ENCODE results near the gene BPIFA3.

DNA sequence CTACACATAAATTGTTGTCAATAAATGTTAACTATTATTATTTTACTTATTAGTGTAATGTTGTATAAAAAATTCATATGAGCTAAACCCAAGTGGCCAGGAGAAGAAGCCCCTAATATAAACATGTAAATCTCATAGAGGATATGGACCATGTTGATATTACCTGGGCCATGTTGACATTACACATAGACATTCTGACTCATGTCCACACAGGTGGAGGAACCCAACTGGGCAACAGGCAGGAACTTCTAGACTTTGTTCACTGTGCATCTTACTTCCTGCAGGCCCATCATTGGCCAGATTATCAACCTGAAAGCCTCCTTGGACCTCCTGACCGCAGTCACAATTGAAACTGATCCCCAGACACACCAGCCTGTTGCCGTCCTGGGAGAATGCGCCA, 42.0 kb upstream of the BPIFA3 start:
- TF ChIP-seq EZH2 (IDR thresholded peaks at IDR 0.05): no peak
- no peak for TF ChIP-seq POLR2AphosphoS5 (IDR thresholded peaks at IDR 0.05; ENCODE audit: borderline replicate concordance, low read depth, low read length)
